NCI-H1105 treated with DMSO at 0.1 percent for 48 hours (cell line): ENCODE results near the gene OR4D11.

Experiments used
- DNase-seq: peaks from one replicate; lab custom pipeline; 2025; lab: John Stamatoyannopoulos, UW

The OR4D11 gene

GRCh38 chr11:59548309-59548656 lies 44.9 kb downstream of the OR4D11 start:
- no peak for DNase-seq

GRCh38 chr11:59550368-59550841 lies 47.0 kb downstream of the OR4D11 start:
- peak; percentile 91 for DNase-seq

- DNase-seq: peak; percentile 86
Measured at GRCh38 chr11:59550842-59551658, 47.7 kb downstream of the OR4D11 start.

- no peak for DNase-seq
Measured at GRCh38 chr11:59551659-59552521, 48.5 kb downstream of the OR4D11 start.

GRCh38 chr11:59552844-59553243 lies 49.5 kb downstream of the OR4D11 start:
- DNase-seq: no peak

GRCh38 chr11:59553323-59553722 lies 49.9 kb downstream of the OR4D11 start:
- DNase-seq: no peak
